GM12873 (cell line): Measurements from ENCODE around the gene ISOC1.

Source experiments
- CTCF ChIP-seq: IDR thresholded peaks from 2 replicates; pipeline ENCODE4 v1.5.1; 2012; ENCODE audit warnings: low read depth, mild to moderate bottlenecking, moderate library complexity, low read length, control low read depth; ENCODE audit not compliant: insufficient read depth; ENCODE audit errors: missing control alignments

ISOC1 gene

GRCh38 chr5:129124608-129125007, 30.1 kb downstream of the ISOC1 start:
- TF ChIP-seq CTCF = no peak

- TF ChIP-seq CTCF = no peak
Observed at GRCh38 chr5:129125819-129126218, 31.3 kb downstream of the ISOC1 start.

DNA sequence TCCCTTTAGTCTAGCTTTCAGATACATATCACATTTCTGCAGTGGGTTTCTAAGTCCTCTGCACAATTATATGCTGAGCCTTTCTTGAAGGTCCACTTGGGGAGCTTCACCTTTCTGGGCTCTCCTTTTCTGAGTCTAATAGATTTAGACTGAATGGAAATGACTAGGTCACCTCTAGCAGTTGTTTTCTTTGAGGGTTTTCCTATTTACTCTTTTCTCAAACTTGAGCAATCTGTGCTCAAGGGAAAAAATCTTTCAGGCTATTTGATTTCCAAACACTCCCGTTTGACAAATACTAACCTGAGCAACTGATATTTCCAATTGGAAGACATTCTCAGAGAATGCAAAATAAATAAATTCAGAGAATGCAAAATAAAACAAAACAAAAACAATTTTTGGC, 39.0 kb downstream of the ISOC1 start:
- TF ChIP-seq CTCF = no peak

DNA sequence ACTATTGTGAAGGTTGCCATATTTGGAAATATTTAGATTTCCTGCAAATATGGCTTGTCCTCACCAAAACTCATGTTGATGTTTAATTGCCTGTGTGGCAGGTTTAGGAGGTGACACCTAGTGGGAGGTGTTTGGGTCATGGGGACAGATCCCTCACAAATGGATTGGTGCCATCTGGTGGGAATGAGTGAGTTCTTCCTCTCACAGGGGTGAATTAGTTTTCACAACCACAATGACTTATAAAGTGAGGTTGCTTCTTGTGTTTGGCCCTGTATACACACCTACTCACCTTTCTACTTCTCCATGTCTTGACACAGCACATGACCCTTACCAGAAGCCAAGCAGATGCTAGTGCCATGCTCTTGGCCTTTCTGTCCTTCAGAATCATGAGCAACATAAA, 41.1 kb downstream of the ISOC1 start:
- TF ChIP-seq CTCF = peak; percentile 39

- no peak for TF ChIP-seq CTCF
Observed at GRCh38 chr5:129137637-129138036, 43.1 kb downstream of the ISOC1 start.

- TF ChIP-seq CTCF = no peak
Observed at GRCh38 chr5:129141078-129141477, 46.5 kb downstream of the ISOC1 start.

- TF ChIP-seq CTCF = no peak
Observed at GRCh38 chr5:129141696-129142095, 47.1 kb downstream of the ISOC1 start.
